Liver (tissue), 3 donors: ENCODE measurements around the gene SPRR4.

ENCODE experiments used
- HNF4G ChIP-seq: IDR thresholded peaks from 2 replicates; pipeline ENCODE4 v1.6.1; 2016; ENCODE audit warnings: antibody characterized with exemption
- TF ChIP-seq, protein P1 (sequence below): fragments of 150-350 bp; IDR thresholded peaks from 2 replicates; pipeline ENCODE4 v1.5.1; 2017; ENCODE audit warnings: improper control_type of control experiment, low read depth, low read length; ENCODE audit not compliant: missing input control
- donor health status: healthy.
- donor health status: healthy.

DNA sequence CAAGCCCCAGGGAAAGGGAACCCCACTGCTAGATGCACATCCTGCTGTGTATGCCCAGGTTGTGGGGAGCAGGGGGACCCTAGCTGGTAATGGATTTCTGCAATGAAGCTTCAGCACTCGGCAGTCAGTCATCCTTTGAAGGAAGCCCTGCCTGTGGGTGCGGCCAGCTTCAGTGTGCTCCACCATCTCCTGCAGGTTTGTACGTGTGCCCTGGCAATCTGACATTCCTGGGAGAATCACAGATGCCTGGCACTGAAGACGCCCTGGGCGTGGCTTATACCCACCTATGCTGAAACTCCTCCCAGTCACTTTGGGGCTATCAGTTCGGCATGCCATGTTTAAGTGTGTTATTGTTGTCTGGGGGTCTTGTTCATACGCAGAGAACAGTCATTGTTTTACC, 16.7 kb upstream of the SPRR4 start:
- TF ChIP-seq, protein P1, sequence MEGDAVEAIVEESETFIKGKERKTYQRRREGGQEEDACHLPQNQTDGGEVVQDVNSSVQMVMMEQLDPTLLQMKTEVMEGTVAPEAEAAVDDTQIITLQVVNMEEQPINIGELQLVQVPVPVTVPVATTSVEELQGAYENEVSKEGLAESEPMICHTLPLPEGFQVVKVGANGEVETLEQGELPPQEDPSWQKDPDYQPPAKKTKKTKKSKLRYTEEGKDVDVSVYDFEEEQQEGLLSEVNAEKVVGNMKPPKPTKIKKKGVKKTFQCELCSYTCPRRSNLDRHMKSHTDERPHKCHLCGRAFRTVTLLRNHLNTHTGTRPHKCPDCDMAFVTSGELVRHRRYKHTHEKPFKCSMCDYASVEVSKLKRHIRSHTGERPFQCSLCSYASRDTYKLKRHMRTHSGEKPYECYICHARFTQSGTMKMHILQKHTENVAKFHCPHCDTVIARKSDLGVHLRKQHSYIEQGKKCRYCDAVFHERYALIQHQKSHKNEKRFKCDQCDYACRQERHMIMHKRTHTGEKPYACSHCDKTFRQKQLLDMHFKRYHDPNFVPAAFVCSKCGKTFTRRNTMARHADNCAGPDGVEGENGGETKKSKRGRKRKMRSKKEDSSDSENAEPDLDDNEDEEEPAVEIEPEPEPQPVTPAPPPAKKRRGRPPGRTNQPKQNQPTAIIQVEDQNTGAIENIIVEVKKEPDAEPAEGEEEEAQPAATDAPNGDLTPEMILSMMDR, result no peak
- TF ChIP-seq HNF4G, result no peak
